GM21717 (cell line): Measurements from ENCODE around the gene PLB1.

Source experiments
- ATAC-seq: cut with Tn5 transposase; IDR thresholded peaks from one replicate; pipeline ENCODE4 v1.9.1; 2021; ENCODE audit warnings: mild to moderate bottlenecking, moderate library complexity; ENCODE audit not compliant: unreplicated experiment

Gene PLB1

GRCh38 chr2:28589746-28590463 is 94.0 kb downstream of the PLB1 start:
- ATAC-seq: no peak

GRCh38 chr2:28590496-28591301 is 94.8 kb downstream of the PLB1 start:
- no peak for ATAC-seq

DNA sequence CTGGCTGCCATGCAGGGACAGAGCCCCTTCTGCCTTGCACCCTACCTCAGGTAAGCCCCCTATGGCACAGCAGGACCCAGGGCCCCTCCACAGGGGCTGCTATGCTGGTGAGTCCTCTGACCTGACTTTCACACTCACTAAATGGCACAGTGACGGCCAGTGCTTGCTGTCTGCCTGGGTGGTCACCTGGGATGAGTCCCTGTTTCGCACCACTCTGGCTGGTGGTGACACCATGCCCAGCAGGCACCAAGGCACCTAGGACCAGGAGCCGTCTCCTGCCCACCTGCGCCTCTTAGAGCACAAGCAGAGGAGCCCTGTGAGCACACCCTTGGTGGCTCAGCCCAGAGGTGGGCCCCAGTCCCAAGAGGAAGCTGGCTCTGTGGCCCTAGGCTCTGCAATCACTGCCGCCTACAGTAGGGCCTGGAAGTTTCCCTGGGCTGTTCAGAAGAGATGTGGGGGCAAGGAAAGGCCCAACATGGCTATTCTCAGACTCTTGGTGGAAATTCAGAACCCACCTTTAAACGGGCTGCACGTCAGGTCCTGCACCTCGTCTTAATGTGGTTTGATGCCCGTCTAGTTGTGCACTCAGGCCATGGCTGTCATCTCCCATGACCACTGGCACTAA is 96.0 kb downstream of the PLB1 start:
- no peak for ATAC-seq

- no peak for ATAC-seq
These were observed 96.6 kb downstream of the PLB1 start for GRCh38 chr2:28592481-28592880.

- ATAC-seq: no peak
These were observed 97.4 kb downstream of the PLB1 start for GRCh38 chr2:28593160-28593755.

GRCh38 chr2:28594000-28594331 is 98.1 kb downstream of the PLB1 start:
- no peak for ATAC-seq

- peak; percentile 81 for ATAC-seq
These were observed 98.7 kb downstream of the PLB1 start for GRCh38 chr2:28594332-28595108.

- no peak for ATAC-seq
These were observed 99.5 kb downstream of the PLB1 start for GRCh38 chr2:28595323-28595722.

DNA sequence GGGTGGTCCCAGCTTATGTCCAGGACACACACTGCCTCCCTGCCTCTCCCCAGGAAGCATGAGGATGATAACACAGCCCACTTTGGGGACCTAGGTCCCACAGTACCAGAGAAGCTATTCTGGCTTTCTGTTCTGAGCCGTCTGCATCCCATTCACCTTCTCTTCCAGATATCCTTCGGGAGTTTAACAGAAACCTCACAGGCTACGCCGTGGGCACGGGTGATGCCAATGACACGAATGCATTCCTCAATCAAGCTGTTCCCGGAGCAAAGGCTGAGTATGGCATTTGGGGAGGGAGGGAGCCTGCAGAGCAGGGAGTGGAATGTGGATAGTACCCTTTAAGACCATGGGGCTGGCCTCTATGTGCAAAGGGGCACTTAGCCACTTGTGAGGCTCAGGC is 102.6 kb downstream of the PLB1 start:
- no peak for ATAC-seq

GRCh38 chr2:28600181-28600580 is 104.3 kb downstream of the PLB1 start:
- ATAC-seq: no peak

DNA sequence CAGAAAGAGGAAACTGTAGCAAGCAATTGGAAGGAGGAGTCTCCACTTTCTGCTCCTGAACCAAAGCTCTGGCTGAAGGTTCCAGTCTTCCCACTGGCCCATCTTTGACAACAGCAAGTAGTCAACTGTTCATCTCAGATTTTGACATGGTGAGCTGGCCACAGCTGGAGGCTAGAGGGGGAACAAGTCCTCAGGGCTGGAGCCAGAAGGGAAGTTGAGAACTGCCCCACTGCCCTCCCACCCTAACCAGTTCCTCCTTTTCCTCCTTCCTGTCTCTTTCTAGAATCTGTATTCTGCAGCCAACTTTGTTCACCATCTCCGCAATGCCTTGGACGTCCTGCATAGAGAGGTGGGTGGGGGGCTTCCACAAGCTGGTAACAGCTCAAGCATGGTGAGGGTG is 105.8 kb downstream of the PLB1 start:
- ATAC-seq: no peak

GRCh38 chr2:28602136-28602660 is 106.3 kb downstream of the PLB1 start:
- ATAC-seq: no peak

DNA sequence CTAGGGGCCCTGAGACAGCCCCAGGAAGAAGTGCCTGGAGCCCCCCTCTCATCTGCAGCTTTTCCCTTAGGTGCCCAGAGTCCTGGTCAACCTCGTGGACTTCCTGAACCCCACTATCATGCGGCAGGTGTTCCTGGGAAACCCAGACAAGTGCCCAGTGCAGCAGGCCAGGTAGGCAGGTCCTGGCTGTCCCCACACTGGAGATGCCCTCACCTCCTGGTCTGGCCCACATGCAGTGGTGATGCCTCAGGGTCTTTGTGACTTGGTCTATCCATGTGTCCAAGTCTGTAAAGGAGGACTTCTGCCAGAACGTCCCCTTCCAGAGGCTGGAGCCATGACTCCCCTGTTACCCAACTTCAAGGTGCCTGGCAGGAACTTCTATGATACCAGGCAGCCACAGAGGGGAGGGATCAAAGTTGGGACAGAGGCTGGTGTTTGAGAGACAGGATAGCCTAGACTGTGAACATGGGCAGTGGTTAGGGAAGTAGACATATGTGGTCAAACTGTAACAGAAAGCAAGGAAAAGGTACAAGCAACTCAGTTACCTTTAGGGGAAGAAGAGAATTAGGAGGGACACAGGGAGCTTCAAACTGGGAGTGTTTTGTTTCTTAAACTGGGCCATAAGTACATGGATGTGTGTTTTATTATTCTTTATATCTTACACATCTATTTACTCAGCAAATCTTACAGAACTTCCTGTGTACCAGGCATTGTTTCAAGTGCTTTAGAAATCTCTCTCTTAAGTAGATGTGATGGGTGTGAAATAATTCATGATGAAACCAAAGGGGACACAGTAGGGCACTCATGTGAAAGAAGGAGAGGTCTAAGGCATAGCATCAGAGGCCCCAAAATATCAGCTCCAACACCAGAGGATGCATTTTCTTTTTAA is 107.1 kb downstream of the PLB1 start:
- ATAC-seq: no peak

- ATAC-seq: no peak
These were observed 108.0 kb downstream of the PLB1 start for GRCh38 chr2:28603821-28604220.

GRCh38 chr2:28604284-28604843 is 108.5 kb downstream of the PLB1 start:
- ATAC-seq: no peak

DNA sequence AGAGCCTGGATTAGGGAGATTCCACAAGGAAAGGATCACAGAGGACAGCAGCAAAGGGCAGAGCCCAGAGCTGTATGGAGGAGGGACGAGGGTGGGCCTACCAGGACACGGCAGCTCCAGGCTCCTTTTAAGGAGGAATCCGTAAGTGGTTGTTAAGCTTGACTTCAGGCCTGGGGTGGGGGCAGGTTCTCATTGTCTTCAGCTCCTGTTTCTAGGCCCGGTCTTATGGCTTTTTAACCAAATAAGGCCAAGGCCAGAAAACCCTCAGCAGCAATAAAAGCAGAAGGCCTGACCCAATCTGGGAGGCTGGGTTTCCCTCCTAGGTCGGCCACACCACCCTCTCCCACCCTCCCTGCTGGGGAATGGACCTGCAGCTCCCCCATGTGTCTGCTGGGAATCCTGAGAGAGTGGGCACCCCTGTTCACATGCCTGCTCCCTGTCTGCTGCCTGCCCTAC is 111.2 kb downstream of the PLB1 start:
- ATAC-seq: no peak

- ATAC-seq: no peak
These were observed 112.1 kb downstream of the PLB1 start for GRCh38 chr2:28607730-28608499.
